HG02973 (cell line): ENCODE data around the gene SLC16A8.

Source experiments
- ATAC-seq: cut with Tn5 transposase; IDR thresholded peaks from one replicate; pipeline ENCODE4 v1.9.1; 2021; ENCODE audit warnings: moderate library complexity; ENCODE audit not compliant: unreplicated experiment

SLC16A8 gene

GRCh38 chr22:38112381-38112780 lies 28.4 kb upstream of the SLC16A8 start:
- ATAC-seq, result no peak

GRCh38 chr22:38111925-38112355 lies 28.0 kb upstream of the SLC16A8 start:
- ATAC-seq, result no peak

GRCh38 chr22:38110863-38111852 lies 27.2 kb upstream of the SLC16A8 start:
- ATAC-seq, result no peak

DNA sequence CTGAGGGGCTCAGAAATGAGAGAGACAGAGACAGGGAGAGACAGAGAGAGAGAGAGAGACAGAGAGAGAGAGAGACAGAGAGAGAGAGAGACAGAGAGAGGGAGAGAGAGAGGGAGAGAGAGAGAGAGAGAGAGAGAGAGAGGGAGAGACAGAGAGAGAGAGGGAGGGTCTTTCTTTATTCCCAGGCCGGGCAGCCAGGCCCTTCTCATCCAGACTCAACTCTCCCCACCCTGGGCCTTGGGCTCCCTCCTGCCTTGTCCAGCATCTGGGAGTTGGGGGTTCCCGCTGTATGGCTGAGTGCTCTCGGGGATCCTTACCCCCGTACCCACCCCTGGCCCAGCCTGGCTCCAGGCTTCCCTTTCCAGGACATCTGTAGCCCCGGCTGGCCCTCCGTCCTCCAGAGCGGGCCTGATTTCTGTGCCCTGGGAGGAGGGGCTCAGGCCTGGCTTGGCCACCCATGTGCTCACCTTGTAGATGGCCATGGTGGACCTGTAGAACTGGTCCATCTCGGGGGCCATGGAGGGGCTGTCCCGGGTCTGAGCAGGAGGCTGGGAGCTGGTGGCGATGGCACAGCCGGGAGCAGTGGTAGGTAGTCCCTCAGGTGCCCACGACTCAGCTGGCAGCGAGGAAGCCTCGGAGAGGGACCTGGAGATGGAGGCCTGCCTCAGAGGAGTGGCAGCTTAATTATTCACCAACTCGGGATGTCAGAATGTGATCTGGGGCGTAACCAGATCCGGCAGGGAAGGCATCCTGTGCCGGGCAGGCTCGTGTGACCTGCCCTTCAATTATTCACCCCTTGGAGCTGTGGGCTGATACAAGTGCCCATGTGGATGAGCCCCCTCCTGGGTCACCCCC lies 26.3 kb upstream of the SLC16A8 start, which contains the start of gene BAIAP2L2:
Gene BAIAP2L2 (minus strand): TSS at position 677 of the 855 bp plus-strand sequence. CDS start 159 bp downstream, at position 518.
- ATAC-seq, result no peak

- no peak for ATAC-seq
Observed at GRCh38 chr22:38109371-38110001, 25.5 kb upstream of the SLC16A8 start.

DNA sequence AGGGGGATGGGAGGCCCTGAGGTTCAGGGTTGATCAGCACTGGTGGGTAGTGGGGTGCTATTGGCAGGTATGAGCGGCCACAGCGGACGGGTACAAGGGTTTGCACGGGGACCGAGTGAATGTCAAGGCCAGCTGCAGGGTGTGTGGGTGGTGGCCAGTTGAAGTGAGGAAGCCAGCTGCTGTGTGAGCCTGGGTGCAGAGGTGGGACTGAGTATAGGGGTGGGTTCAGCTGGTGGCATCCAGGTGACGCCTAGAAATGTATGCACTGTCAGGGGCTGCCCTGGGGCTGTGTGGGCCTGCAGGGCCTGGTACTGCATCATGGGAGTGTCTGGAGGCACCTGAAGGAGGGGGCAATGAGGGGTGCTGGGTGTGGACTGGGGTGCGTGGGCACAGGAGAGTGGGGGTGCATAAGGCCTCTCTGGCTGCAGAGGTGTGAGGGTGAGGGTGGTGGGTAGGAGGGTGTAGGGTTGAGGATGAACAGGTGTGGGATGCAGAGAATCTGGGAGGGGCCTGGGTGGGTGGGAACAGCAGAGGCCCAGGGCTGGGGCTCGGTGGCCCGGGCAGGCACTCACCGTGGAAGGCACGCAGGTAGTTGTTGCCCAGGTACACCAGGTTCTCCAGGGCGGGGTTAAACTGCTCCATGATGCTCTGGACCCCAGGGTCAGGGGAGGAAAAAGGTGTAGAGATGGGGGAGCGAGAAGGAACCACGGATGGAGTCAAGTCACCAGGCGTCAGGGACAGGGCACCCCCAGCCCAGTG lies 24.8 kb upstream of the SLC16A8 start:
- no peak for ATAC-seq

DNA sequence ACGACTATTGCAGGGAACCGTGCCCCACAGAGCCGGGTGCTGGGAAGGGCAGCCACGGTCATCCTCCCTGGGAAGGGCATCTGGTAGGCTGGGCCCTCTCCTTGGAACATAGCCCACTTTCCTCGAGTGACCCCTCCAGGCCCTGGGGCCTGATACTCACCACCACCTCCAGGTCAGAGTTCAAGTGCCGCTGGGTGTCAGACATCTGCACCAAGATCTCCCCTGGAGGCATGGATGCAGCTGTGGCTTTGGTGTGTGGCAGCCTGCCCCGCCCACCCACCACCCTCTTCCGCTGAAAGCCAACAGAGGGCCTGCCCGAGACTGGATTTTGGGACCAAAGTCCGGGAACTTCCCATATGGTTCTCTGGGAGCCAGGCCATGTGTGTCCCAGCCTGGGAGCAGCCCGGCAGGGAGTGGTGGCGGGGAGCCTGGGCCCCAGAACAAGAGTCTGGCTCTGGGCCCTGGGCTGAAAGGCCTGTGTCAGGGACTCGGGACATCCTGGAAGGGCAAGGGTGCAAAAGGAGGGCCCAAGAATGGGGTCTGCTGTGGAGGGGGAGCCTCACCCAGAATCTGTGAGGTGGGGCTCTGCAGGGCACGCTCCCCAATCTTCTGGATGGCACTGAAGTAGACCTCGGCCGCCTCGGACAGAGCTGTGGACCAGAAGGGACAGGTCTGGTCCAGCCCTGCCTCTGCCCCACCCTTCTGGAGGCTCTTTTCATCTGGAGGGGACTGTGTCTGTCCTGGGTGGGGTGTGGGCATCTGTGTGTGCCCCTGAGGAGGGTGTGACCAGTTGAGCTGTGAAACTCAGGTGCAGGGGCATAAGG lies 23.9 kb upstream of the SLC16A8 start:
- no peak for ATAC-seq

DNA sequence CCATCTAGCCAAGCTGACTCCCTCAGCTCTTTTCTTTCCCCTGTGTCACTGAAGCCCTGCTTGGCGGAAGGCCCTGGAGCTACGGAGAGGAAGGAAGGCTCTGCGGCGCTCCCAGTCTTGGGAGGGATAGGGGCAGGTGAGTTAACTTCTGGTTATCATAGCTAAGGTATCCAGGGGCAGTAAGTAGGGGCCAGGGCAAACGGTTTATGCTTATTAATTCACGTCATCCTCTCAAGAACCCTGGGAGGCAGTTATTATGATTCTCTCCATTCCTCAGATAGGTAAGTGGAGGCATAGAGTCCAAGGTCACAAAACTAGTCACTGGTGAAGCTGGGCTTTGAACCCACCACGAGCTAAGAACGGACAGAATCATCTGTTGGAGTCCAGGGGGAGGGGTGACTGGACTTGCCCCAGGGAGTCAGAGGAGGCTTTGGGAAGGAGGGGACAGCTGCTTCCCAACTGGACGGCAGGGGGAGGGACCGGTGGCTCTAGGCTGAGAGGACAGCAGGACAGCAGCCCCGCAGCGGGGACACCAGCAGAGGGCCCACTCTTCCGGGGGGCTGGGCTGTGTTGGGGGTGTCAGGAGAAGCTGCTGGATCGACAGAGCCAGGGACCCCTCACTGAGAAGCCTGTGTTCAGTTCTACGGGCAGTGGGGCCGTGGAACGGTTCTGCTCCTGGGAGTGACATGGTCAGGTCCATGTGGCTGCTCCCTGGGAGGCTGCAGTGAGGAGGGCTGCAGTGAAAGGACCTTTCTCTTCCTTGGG lies 23.0 kb upstream of the SLC16A8 start:
- ATAC-seq, result no peak

DNA sequence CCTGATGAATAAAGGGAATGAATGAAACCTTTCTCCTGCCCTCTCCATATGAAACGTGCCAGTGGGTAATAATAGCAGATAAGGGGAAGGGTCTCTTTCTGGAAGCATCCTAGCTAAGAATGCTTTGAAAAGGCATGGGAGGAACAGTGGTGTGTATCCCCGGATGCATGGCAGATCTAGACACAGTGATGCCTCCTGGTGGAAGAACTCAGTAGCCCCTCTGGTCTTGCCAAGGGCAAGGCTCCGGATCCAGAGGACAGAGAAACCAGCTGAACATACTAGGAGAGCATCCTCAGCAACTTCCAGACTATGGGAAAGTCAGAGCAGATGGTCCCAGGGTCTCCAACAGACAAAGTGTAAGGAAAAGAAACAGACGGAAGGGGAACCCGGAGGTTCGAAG lies 20.1 kb upstream of the SLC16A8 start:
- ATAC-seq, result no peak

DNA sequence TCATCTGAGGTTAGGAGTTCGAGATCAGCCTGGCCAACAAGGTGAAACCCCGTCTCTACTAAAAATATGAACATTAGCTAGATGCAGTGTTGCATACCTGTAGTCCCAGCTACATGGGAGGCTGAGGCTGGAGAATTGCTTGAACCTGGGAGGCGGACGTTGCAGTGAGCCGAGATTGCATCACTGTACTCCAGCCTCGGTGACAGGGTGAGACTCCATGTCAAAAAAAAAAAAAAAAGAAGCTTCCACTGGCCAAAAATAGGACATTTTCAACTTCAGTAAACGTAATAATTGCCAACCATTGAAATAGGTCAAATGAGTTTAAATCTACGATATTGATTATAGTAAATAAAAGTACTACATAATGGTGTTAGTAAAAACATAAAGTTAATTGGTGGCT lies 19.7 kb upstream of the SLC16A8 start:
- ATAC-seq, result no peak

DNA sequence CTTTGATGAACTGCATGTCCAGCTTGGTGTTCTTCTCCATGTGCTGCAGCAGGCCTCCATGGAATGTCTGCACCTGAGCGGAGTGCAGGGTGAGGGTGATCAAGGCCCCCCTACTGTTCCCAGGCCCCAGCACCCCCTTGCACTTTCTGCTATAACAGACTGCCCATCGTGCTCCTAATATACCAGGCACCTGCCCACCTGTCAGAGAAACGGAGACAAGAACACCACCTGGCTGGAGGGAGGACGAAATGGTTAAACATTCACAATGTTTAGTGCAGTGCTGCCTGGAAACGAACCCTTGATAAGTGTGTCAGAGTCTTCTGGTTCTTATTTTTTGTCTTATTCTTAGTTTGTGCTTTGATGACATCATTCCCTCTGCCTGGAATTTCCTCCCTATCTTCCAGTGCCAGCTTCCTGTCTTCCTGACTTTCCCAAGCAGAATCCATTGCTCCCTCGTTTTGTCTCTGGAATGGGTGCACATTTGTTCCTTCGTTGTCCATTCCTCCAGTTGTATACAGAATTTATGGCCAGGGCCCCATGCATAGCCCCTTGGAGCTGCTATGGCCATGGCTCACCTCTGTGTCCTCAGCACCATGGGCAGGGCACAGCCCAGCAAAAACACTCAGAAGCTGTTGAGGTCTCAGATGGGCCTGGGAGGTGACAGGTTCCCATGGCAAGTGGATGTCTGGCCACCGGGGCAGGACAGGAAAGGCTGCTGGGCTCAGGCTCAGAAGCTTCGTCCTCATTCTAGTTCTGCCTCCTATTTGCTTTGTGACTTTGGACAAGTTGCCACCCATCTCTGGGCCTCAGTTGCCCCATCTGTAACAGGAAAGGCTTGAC lies 14.6 kb upstream of the SLC16A8 start:
- ATAC-seq, result no peak

DNA sequence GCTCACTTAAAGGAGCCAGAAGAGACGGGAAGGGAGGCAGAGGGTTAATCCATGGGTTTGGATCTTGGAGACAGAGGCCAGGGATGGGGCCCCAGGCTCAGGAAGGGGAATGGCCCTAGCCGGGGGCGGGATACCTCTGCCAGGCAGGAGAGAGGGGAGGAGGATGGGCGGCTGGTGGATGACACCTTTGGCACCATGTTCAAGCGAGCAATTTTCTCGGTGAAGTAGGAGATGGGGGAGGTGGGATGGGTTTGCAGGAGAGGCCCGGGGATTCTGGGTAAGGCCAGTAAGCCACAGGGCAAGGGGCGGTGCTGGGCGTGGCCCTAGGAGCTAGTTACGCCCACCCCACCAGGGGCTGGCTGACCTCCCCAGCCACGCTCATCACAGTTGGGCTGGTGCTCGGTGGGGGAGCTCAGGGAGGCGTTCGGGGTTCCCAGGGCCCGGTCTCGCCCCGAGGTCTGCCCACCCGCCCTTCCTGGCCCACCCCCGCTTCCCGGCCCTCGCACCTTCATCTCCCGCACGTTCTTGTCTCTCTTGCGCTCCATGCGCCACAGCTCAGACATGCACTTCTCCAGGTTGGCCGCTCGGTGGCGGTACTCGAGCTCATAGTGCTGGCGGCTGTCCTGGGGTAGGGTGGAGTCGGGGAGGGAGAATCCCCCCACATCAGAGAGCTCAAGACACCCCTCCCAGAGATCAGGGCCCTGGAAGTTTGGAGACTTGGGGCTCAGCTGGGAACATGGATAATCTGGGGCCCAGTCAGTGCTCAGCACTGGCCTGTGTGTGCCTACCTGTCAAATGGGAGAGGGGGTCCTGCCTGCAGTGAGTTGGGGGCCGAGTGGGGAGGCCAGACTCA lies 13.8 kb upstream of the SLC16A8 start:
- no peak for ATAC-seq

- no peak for ATAC-seq
Observed at GRCh38 chr22:38097058-38097457, 13.1 kb upstream of the SLC16A8 start.

DNA sequence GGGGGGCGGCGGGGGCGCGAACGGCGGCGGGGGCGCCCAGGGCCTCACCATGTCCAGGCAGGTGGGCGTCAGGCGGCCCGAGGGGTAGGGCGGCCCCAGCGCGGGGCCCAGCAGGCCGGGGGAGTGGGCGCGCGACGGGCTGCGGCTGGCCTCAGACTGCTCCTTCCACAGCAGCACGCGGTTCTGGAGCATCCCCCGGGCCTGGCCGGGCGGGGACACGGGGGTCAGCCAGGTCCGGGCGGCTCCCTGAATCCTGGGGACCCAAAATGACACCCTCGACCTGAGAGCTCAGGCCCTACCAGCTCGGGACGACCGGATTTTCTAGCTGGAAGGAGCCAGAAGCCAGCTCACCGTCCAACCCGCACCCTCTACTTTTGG lies 5.5 kb upstream of the SLC16A8 start:
- no peak for ATAC-seq

- no peak for ATAC-seq
Observed at GRCh38 chr22:38088629-38089473, 4.9 kb upstream of the SLC16A8 start.

- ATAC-seq, result no peak
Observed at GRCh38 chr22:38087855-38088254, 3.9 kb upstream of the SLC16A8 start.
